ENCODE results near the gene SEMA4D. TPM values are rescaled to one million over a fixed set of nuclear protein-coding genes. Genes with fewer than 3 reads are reported as not detected.
A peak's percentile ranks its signal among the peaks of the same experiment; 100 is the strongest.

The SEMA4D gene
- total and polyA plus RNA-seq, 2 donors from 2014 or later = 18.9 to 147 TPM

DNA sequence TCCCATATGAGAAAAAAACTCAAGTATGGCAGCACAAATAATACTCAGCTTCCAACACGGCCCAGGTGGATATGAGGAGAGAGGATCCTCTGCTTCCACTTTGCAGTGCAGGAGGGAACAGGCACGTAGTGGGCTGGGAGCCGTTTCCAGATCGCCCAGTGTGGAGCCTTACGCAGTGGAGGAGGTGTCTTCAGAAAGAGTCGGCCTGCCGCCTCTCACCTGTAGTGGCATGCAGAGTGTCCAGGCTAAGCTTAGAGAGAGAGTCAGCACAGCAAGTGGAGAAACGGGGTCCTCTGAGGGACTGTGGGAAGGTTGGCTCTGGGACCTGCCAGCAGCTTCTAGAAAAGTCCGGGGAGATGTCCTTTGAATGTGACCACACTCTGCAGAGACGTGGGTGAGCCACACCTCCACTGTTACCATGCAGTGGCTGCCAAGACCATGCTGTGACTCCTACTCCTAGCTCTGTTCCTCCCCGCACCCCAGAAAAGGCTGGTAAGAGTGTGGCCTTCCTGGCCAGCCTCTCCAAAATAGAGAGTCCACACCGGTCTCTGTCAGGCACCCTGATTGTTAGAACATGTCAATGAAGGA lies 3.5 kb upstream of the SEMA4D start:
- Histone ChIP-seq H3K27ac (ENCODE audit: low read depth in 2 of 2, low read length in 2 of 2) (no peak overlapping the region), H3K4me1 (ENCODE audit: control insufficient read depth in 2 of 3, insufficient read depth in 2 of 3, low read depth in 1 of 3, low read length in 3 of 3) (peaks cover 0 to 22% (median 19%) of the 10 kb centered on the region in 3 donors), H3K4me3 (ENCODE audit: low read length in 3 of 3) (no peak overlapping the region), H3K9ac (ENCODE audit: low read length in 3 of 3) (no peak overlapping the region), H3K36me3 (ENCODE audit: control insufficient read depth in 2 of 3, insufficient read depth in 3 of 3, low read length in 3 of 3) (no peaks in the 10 kb centered on the region), H3K9me3 (ENCODE audit: control insufficient read depth in 2 of 3, insufficient read depth in 1 of 3, low read length in 3 of 3) (no peaks in the 10 kb centered on the region), H3K27me3 (ENCODE audit: control insufficient read depth, insufficient read depth, low read length) (no peaks in the 10 kb centered on the region)
- DNase-seq (no peak), FAIRE-seq (no peak)
- intact Hi-C loops (cut with DNase I) = no loop called here
- TF ChIP-seq, protein P1, sequence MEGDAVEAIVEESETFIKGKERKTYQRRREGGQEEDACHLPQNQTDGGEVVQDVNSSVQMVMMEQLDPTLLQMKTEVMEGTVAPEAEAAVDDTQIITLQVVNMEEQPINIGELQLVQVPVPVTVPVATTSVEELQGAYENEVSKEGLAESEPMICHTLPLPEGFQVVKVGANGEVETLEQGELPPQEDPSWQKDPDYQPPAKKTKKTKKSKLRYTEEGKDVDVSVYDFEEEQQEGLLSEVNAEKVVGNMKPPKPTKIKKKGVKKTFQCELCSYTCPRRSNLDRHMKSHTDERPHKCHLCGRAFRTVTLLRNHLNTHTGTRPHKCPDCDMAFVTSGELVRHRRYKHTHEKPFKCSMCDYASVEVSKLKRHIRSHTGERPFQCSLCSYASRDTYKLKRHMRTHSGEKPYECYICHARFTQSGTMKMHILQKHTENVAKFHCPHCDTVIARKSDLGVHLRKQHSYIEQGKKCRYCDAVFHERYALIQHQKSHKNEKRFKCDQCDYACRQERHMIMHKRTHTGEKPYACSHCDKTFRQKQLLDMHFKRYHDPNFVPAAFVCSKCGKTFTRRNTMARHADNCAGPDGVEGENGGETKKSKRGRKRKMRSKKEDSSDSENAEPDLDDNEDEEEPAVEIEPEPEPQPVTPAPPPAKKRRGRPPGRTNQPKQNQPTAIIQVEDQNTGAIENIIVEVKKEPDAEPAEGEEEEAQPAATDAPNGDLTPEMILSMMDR (IDR thresholded peaks at IDR 0.05; ENCODE audit: borderline replicate concordance, extremely low read depth, insufficient read depth) = no peak

DNA sequence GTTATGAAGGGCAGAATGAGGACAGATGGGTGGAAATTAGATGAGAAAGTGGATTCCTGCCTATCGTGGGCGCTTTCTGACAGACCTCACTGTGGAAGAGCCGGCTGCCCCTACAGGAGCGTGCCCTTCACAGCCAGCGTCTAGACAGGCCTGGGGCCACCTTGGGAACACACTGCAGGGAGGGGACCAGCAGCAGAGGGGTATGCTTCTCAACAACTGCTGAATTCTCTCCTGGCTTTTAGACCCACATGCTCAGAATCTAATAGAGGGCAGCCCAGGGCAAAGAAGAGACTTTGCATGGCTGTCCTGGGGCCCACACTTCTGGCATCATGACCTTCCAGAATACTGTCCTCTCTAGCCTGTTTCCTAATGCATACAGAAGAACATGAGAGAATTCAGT lies 2.1 kb upstream of the SEMA4D start:
- Histone ChIP-seq H3K36me3 (ENCODE audit: control insufficient read depth in 2 of 3, insufficient read depth in 3 of 3, low read length in 3 of 3) (no peaks in the 10 kb centered on the region), H3K9me3 (ENCODE audit: control insufficient read depth in 2 of 3, insufficient read depth in 1 of 3, low read length in 3 of 3) (no peaks in the 10 kb centered on the region), H3K27me3 (ENCODE audit: control insufficient read depth, insufficient read depth, low read length) (no peaks in the 10 kb centered on the region), H3K4me1 (ENCODE audit: control insufficient read depth in 2 of 3, insufficient read depth in 2 of 3, low read depth in 1 of 3, low read length in 3 of 3) (peaks cover 0 to 18% (median 12%) of the 10 kb centered on the region in 3 donors), H3K4me3 (ENCODE audit: low read length in 3 of 3) (no peak overlapping the region), H3K9ac (ENCODE audit: low read length in 3 of 3) (no peak overlapping the region), H3K27ac (ENCODE audit: low read depth in 2 of 2, low read length in 2 of 2) (no peak overlapping the region)
- TF ChIP-seq, protein P1 (IDR thresholded peaks at IDR 0.05; ENCODE audit: borderline replicate concordance, extremely low read depth, insufficient read depth) = no peak
- no peak for DNase-seq
- FAIRE-seq = no peak
- intact Hi-C loops (cut with DNase I) = no loop called here

DNA sequence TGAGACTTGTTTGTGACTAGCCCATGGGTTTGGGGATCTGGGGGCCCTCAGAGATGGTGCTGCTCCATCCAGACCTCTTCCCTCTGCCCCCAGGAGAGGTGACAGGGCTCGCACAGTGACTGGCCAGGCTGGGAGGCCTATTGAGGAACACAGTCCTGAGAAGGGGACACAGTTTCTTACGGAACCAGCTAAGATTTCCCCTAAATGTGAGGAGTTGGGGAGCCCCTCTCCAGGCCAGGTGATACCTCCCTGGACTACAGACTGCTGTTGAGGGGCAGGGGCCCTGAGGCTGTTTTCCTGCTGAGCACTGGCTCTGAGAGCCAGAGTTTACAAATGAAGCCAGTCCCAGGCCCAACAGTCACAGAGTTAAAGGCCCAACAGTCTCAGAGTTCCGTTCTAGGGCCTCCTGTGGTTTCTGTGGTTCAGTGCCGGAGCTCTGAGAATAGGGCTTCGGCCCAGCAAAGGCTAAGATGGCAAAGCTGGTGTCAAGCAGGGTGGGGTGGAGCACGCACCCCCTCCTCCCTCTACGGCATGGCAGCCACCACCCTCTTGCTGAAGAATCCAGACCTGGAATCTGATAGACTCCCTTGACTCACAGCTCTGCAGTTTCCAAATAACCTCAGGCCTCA lies 1.1 kb upstream of the SEMA4D start:
- intact Hi-C loops (cut with DNase I) = no loop called here

More for the DNA sequence above, 1.1 kb upstream of the SEMA4D start:
- H3K4me3 ChIP-seq (ENCODE audit: low read length in 3 of 3) = no peak overlapping the region
- FAIRE-seq (no peak), DNase-seq (no peak)
- TF ChIP-seq, protein P1 (IDR thresholded peaks at IDR 0.05; ENCODE audit: borderline replicate concordance, extremely low read depth, insufficient read depth) = no peak
- H3K27me3 ChIP-seq (ENCODE audit: control insufficient read depth, insufficient read depth, low read length) = no peaks in the 10 kb centered on the region
- peak overlapping the region; percentile 13 to 34 for H3K27ac ChIP-seq (ENCODE audit: low read depth in 2 of 2, low read length in 2 of 2)
- no peaks in the 10 kb centered on the region for H3K9me3 ChIP-seq (ENCODE audit: control insufficient read depth in 2 of 3, insufficient read depth in 1 of 3, low read length in 3 of 3)
- H3K4me1 ChIP-seq (ENCODE audit: control insufficient read depth in 2 of 3, insufficient read depth in 2 of 3, low read depth in 1 of 3, low read length in 3 of 3) = peaks cover 0 to 20% (median 11%) of the 10 kb centered on the region in 3 donors
- H3K9ac ChIP-seq (ENCODE audit: low read length in 3 of 3) = peak overlapping the region in 1 of 3 donors; percentile 46
- H3K36me3 ChIP-seq (ENCODE audit: control insufficient read depth in 2 of 3, insufficient read depth in 3 of 3, low read length in 3 of 3) = no peaks in the 10 kb centered on the region

All from kidney (tissue), 14 donors.